SK-N-MC (cell line): ENCODE data around the gene TM7SF2.

Source experiments
- DNase-seq: peaks from one replicate; pipeline ENCODE4 v3.0.0-alpha.2; 2011; ENCODE audit warnings: low read depth, low spot score
- H3K27ac ChIP-seq: fragments of 200-600 bp; sonication (generic); 2 replicates; pipeline ENCODE4 v1.5.1; 2016; ENCODE audit warnings: mixed run types
- H3K36me3 ChIP-seq: fragments of 200-600 bp; sonication (generic); 2 replicates; pipeline ENCODE4 v1.6.1; 2017; ENCODE audit warnings: antibody characterized with exemption, low read length, mixed read lengths; ENCODE audit not compliant: insufficient read depth
- H3K4me3 ChIP-seq: fragments of 200-600 bp; sonication (generic); 2 replicates; pipeline ENCODE4 v1.5.1; 2016
- H3K9ac ChIP-seq: fragments of 200-600 bp; sonication (generic); 2 replicates; pipeline ENCODE4 v1.8.0; 2017; ENCODE audit warnings: mixed run types, mixed read lengths; ENCODE audit not compliant: insufficient read length
- H3K9me3 ChIP-seq: fragments of 200-600 bp; sonication (generic); 2 replicates; pipeline ENCODE4 v1.6.1; 2017; ENCODE audit warnings: low read depth, mild to moderate bottlenecking, antibody characterized with exemption, low read length, moderate library complexity, mixed read lengths
- EZH2 ChIP-seq: fragments of 200-600 bp; sonication (generic); IDR thresholded peaks from one replicate; pipeline ENCODE4 v1.6.1; 2017; ENCODE audit warnings: antibody characterized with exemption
- FOXP2 ChIP-seq: optimal IDR thresholded peaks from 2 replicates; pipeline ENCODE3; 2011; ENCODE audit warnings: mild to moderate bottlenecking, moderate library complexity; ENCODE audit not compliant: insufficient read depth; ENCODE audit errors: extremely low read length, control extremely low read depth
- POLR2AphosphoS5 ChIP-seq: IDR thresholded peaks from 2 replicates; pipeline ENCODE4 v1.6.1; 2012; ENCODE audit warnings: mild to moderate bottlenecking, low read depth, low read length, borderline replicate concordance

TM7SF2 gene

DNA sequence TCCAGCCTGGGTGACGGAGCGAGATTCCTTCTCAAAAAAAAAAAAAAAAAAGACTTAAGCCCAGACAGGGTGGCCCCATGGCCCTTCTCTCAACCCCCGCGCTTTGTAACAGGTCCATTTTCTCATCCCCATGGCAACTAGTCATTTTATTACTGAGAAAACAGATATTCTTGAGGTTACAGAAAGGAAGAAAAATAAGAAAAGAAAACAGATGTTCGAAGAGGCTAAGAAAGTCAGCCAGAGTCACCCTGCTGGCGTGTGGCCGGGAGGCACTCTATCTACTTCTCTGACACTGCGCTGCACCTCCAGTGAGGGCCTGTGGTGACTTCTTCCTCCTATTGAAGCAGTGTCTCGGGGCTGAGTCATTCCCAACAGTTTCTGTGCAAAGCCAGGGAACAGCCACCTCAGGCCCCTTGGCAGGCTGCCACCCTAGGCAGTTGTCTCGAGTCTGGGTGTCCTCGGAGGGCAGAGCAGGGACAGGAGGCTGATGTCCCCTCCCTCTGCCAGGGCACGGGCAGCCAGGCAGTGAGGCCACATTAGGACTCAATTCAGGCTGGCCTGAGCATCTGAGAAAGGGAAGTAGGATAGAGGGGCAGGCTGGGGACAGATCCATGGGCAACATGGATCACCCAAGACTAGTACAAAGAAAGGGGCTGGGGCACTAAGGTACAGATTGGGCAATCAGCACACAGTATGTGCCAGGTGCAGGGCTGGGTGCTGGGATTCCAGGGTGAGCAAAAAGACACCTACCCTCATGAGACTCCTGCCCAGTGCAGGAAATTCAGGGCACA is 39.0 kb downstream of the TM7SF2 start:
- Histone ChIP-seq H3K27ac (no peak overlapping the region), H3K9ac (no peak overlapping the region)
- no peak for DNase-seq

GRCh38 chr11:65151331-65151899 is 39.7 kb downstream of the TM7SF2 start:
- TF ChIP-seq EZH2 = no peak
- TF ChIP-seq POLR2AphosphoS5 = no peak
- no peak for TF ChIP-seq FOXP2
- no peak overlapping the region for H3K27ac ChIP-seq
- H3K9ac ChIP-seq = no peak overlapping the region
- H3K36me3 ChIP-seq = no peaks in the 10 kb centered on the region
- H3K9me3 ChIP-seq = no peaks in the 10 kb centered on the region
- no peak overlapping the region for H3K4me3 ChIP-seq
- no peak for DNase-seq

More for the DNA sequence above, 39.0 kb downstream of the TM7SF2 start:
- Histone ChIP-seq H3K9me3 (no peaks in the 10 kb centered on the region), H3K4me3 (no peak overlapping the region), H3K36me3 (no peaks in the 10 kb centered on the region)
- no peak for TF ChIP-seq POLR2AphosphoS5
- TF ChIP-seq FOXP2 = no peak
- TF ChIP-seq EZH2 = no peak

- H3K9me3 ChIP-seq = no peaks in the 10 kb centered on the region
- TF ChIP-seq EZH2 (no peak), FOXP2 (no peak), POLR2AphosphoS5 (no peak)
- H3K9ac ChIP-seq = no peak overlapping the region
- no peak for DNase-seq
- H3K36me3 ChIP-seq = no peaks in the 10 kb centered on the region
- no peak overlapping the region for H3K4me3 ChIP-seq
- no peak overlapping the region for H3K27ac ChIP-seq
Observed at GRCh38 chr11:65152122-65152521, 40.5 kb downstream of the TM7SF2 start.

DNA sequence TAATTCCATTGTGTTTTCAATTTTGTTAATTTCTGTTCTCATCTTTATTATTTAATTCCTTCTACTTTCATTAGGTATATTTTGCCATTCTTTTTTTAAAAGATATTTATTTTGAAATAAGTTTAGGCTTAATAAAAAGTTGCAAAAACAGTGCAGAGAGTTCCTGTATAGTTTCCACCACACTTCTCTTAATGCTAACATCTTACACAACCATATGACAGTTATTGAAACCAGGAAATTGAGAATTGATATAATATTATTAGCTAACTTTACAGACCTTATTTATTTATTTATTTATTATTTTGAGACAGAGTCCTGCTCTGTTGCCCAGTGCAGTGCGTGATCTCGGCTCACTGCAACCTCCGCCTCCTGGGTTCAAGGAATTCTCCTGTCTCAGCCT is 44.6 kb downstream of the TM7SF2 start:
- no peak for DNase-seq
- Histone ChIP-seq H3K36me3 (no peaks in the 10 kb centered on the region), H3K4me3 (no peak overlapping the region), H3K9me3 (no peaks in the 10 kb centered on the region), H3K27ac (no peak overlapping the region), H3K9ac (no peak overlapping the region)
- TF ChIP-seq EZH2 = no peak
- no peak for TF ChIP-seq FOXP2
- TF ChIP-seq POLR2AphosphoS5 = no peak

- no peak overlapping the region for H3K9ac ChIP-seq
- H3K36me3 ChIP-seq = no peaks in the 10 kb centered on the region
- no peaks in the 10 kb centered on the region for H3K9me3 ChIP-seq
- H3K27ac ChIP-seq = no peak overlapping the region
- H3K4me3 ChIP-seq = no peak overlapping the region
- TF ChIP-seq POLR2AphosphoS5 = no peak
- no peak for TF ChIP-seq EZH2
- no peak for TF ChIP-seq FOXP2
- DNase-seq = no peak
Observed at GRCh38 chr11:65156926-65157325, 45.3 kb downstream of the TM7SF2 start.

- no peak for TF ChIP-seq EZH2
- TF ChIP-seq POLR2AphosphoS5 = no peak
- TF ChIP-seq FOXP2 = no peak
- Histone ChIP-seq H3K36me3 (no peaks in the 10 kb centered on the region), H3K9ac (no peak overlapping the region), H3K9me3 (no peaks in the 10 kb centered on the region), H3K4me3 (no peak overlapping the region), H3K27ac (no peak overlapping the region)
- DNase-seq = no peak
Observed at GRCh38 chr11:65157336-65157735, 45.7 kb downstream of the TM7SF2 start.

GRCh38 chr11:65159012-65159411 is 47.3 kb downstream of the TM7SF2 start:
- no peak for DNase-seq
- Histone ChIP-seq H3K9ac (no peak overlapping the region), H3K27ac (no peak overlapping the region), H3K4me3 (no peak overlapping the region), H3K36me3 (no peaks in the 10 kb centered on the region), H3K9me3 (no peaks in the 10 kb centered on the region)
- TF ChIP-seq POLR2AphosphoS5 = no peak
- no peak for TF ChIP-seq EZH2
- TF ChIP-seq FOXP2 = no peak

GRCh38 chr11:65160643-65161042 is 49.0 kb downstream of the TM7SF2 start:
- Histone ChIP-seq H3K9me3 (no peaks in the 10 kb centered on the region), H3K27ac (no peak overlapping the region)

GRCh38 chr11:65163684-65164083 is 52.0 kb downstream of the TM7SF2 start:
- no peaks in the 10 kb centered on the region for H3K9me3 ChIP-seq
- H3K4me3 ChIP-seq = no peak overlapping the region
- H3K27ac ChIP-seq = no peak overlapping the region
- TF ChIP-seq EZH2 (no peak), POLR2AphosphoS5 (no peak), FOXP2 (no peak)
- no peak overlapping the region for H3K9ac ChIP-seq
- DNase-seq = no peak
- H3K36me3 ChIP-seq = no peaks in the 10 kb centered on the region

More at GRCh38 chr11:65160643-65161042, 49.0 kb downstream of the TM7SF2 start:
- no peak for TF ChIP-seq FOXP2
- TF ChIP-seq POLR2AphosphoS5 = no peak
- TF ChIP-seq EZH2 = no peak
- Histone ChIP-seq H3K4me3 (no peak overlapping the region), H3K9ac (no peak overlapping the region), H3K36me3 (no peaks in the 10 kb centered on the region)
- no peak for DNase-seq
